NCI-H524 (cell line): ENCODE results near the gene MAST2.

Source experiments
- DNase-seq, 2 experiments: peaks; one replicate each; lab custom pipeline; 2025; lab: John Stamatoyannopoulos, UW

MAST2 gene

DNA sequence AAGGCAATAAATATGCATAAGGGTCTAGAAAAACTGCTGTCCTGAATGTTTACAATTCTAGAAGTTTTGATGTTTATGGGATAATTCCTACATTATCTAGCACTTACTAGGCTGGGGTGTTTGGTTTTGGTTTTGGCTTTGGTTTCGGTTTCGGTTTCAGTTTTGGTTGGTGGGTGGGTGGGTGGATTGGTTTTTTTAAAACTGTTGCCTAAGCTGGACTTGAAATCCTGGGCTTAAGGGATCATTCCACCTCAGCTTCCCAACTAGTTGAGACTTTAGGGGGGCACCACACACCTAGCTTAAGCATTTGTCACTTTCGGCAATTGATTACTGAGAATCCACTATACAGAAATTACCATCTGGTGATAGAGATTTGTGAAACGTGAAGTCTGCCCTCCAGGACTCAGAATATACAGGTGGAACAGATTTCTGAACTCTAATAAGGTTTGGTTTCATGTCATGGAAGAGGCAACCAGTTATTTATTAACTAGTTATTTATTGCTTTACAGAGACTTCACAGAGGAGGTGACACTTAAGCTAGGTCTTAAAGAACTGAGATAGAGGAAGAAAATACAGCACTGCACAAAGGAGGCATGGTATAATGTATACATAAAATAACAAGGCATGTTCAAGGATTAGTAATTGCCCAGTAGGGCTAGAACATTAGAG is 259.4 kb downstream of the MAST2 start:
- DNase-seq: peak in 1 of 2 experiments; percentile 3

DNA sequence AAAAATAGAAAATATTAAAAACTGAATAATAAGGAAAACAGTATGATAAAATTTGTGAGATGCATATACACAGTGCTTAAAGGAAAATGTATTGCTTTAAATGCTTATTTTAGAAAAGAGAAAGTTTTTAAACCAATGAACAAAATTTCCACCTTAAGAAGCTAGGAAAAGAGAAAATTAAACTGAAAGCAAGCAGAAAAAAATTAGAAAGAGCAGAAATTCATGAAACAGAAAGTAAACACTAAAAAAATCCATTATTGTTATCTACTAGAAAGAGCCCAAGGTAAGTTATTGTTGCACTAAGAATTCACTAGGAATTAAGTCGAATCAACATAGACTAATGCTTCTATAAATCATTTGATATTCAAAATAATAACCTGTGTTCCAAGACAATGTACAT is 261.3 kb downstream of the MAST2 start:
- no peak for DNase-seq

DNA sequence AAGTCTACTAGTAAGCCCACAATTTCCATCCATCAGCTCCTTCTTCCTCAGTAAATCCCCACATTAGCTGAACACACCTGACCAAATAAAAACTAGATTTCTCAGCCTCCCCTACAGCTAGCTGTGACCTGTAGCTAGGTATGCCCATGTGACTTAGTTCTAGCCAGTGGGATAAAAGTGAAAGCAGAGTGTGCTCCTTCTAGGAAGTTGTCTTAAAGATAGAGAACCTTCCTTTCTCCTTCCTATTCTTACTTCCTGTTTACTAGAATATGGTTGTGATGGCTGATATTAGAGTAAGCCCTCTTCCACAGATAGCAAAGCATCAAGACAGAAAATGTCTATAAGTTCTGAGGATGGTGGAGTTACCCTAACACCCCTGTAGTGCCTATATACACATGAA is 262.0 kb downstream of the MAST2 start:
- no peak for DNase-seq

DNA sequence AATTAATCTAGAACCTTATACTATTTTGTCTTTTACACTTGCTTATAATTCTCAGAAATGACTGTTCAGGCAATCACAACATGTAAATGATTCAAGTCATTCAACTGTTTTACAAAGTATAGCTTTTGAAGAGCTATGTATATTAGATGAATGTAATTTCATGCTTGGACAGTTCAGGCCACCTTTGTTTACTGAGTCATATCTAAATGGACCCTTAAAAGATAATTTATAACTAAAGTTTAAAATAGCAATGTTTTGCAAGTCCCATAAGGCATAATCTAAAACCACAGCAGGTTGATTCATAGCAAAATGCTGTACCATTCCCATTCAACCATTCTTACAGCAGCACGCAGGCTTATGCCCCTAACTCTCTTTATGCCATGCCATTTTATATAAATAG is 264.2 kb downstream of the MAST2 start:
- no peak for DNase-seq

- DNase-seq: no peak
Observed at GRCh38 chr1:46068525-46068924, 265.1 kb downstream of the MAST2 start.

- no peak for DNase-seq
Observed at GRCh38 chr1:46070164-46070814, 266.9 kb downstream of the MAST2 start.

DNA sequence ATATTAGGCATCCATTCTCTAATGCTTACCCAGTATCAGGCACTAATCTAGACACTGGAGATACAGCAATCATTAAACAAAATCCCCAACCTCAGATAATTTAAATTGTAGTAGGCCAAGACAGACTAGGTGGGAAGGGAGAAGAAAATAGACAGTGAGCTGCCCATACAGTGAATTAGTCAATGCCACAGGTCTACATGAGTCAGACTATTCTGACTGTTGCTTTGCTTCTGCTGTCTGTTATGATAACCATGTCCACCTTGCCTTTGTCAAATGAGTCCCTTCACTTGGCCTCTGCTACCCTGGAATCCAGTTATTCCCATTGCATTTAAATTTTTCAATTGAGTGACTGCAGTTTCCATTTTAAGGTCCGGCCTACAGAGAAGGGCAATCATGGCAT is 269.6 kb downstream of the MAST2 start:
- DNase-seq: no peak

- DNase-seq: no peak
Observed at GRCh38 chr1:46076343-46076742, 272.9 kb downstream of the MAST2 start.

DNA sequence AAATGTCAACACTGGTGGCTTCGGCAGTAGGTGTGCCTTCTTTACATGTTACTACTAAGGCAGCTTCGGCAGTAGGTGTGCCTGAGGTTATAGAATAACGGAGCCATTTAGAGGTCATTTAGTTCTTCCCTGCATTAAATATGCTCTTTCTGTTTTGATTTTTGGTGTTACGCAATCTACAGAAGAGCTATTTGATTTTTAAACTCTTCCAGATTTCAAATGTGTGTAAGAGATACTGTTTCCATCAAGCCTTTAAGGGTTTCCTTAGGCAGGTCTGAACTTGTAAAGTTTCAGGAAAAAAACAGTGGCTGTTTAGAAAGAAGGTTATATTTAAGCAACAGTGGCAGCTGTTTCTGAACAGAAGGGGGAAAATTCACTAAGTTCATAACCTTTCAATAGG is 274.2 kb downstream of the MAST2 start:
- DNase-seq: peak in 1 of 2 experiments; percentile 29

DNA sequence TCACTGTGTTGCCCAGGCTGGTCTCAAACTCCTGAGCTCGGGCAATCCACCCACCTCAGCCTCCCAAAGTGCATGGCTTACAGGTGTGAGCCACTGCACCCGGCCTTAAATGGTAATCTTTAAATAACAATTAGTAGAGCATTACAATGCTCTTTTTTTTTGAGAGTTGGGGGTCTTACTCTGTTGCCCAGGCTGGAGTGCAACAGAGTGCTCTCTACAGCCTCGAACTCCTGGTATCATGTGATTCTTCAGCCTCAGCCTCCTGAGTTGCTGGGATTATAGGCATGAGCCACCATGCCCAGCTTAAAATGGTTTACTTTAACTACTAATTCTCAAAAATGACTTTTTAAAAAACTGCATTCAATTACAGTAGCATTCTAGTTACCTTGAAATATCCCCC is 276.8 kb downstream of the MAST2 start:
- no peak for DNase-seq

- DNase-seq: no peak
Observed at GRCh38 chr1:46081206-46081605, 277.8 kb downstream of the MAST2 start.

DNA sequence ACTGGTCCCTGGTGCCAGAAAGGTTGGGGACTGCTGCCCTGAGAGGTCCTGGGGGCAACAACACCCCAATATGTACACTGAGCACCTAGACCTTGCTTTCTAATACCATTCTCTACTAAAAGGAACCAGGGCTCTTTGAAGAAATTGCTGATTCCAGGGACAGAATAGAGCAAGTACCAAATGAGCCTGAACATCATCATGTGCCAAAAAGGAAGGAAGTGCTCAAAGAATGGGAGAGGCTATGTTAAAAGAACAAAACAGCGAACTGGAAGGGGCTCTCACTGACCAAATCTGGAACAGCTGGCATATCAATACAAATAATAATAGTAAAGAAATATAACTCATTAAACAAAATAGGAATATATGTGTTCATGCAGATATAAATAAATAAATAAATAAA is 278.2 kb downstream of the MAST2 start:
- DNase-seq: no peak

GRCh38 chr1:46083579-46083978 is 280.2 kb downstream of the MAST2 start:
- no peak for DNase-seq

GRCh38 chr1:46084553-46085451 is 281.4 kb downstream of the MAST2 start:
- no peak for DNase-seq
